NCI-H1092 treated with DMSO at 0.1 percent for 48 hours (cell line): ENCODE measurements around the gene HIGD1C.
"Not testable (repeated sequence)": the region's sequence is repeated elsewhere in the genome, so short reads cannot be mapped to it uniquely, and the experiment has no call there.

Source experiments
- DNase-seq: peaks from one replicate; lab custom pipeline; 2025; lab: John Stamatoyannopoulos, UW

HIGD1C gene

DNA sequence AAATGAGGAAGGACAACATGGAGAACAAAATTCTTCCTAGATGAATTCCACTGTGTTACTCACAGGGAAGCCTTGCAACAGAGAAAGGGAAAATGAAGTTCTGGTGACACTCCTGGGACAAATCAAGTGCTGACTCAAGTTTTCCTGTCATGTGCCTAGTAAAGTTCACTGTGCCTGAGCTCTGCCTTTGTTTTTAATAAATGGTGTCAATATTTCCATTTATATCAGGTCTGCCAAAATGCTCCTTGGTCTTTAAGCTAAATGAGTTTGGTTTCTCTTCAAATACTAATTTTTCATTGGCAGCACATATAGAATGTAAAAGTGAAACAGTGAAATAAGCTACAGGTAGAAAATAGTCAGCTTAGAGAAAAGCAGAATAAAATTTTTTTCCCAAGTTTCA, 33.0 kb downstream of the HIGD1C start:
- DNase-seq = no peak

DNA sequence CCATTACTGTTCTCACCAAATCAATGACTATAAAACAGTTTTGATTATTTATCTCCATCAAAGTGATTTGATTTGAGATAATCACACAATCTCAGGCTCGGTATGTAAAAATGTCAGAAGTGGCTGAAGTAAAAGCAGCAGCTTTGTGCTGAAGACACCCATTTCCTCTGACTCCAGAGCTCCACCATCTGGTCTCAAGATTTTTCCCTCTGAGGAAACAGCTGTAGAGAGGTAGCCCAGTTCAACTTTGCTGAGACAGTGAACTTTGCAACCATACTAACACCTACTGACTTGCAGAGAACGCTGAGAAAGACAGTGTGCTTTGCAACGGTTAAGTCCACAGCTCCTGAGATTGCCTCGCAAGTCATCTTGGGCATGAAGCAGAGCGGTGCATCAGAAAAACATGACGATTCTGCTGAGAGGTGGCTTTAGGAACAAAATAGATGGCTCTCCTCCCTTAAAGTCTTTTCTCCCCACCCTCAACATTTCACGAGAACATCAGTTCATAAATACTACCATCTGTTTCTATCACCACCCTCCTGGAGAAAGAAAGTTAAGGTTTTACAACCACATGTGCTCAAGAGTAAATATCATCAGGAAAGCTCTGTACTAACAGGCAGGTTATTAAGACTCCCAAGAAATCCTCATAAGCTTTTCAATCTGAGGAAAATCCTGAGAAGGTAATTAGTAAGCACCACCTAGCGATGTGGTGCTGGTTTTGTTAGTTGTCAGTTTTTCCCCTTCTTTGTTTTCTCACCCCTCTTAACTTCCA, 34.8 kb downstream of the HIGD1C start:
- DNase-seq = no peak

DNA sequence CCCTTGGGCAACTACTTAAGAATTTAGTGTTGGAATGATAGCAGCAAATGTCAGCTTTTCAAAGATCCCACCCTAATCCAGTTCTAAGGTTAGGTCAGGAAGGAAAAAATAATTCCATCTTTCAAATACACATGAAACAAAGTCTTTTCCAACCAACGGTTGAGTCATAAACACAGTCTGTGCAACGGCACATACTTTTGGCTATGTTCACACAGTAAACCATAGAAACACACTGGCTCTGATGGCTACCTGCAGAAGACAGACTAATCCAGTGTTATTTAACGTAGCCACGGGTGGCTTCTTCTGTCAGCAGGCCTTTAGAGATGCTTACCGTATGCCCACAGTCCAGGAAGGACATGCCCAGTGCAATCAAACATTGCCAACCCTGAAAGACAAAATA, 35.7 kb downstream of the HIGD1C start:
- DNase-seq = no peak

DNA sequence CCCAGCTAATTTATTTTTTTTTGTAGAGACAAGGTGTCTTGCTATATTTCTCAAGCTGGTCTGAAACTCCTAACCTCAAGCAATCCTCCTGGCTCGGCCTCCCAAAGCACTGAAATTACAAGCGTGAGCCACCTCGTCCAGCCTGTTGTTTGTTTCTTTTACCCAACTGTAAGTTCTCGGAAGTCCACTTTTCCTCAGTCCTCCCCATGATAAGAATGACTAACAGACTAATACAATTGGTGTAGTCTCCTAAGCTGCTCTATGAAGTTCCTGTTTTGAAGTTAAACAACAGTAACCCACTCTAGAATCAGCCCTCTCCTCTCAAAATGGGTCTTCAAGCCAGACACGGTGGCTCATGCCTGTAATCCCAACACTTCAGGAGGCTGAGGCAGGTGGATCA, 36.5 kb downstream of the HIGD1C start:
- no peak for DNase-seq

DNA sequence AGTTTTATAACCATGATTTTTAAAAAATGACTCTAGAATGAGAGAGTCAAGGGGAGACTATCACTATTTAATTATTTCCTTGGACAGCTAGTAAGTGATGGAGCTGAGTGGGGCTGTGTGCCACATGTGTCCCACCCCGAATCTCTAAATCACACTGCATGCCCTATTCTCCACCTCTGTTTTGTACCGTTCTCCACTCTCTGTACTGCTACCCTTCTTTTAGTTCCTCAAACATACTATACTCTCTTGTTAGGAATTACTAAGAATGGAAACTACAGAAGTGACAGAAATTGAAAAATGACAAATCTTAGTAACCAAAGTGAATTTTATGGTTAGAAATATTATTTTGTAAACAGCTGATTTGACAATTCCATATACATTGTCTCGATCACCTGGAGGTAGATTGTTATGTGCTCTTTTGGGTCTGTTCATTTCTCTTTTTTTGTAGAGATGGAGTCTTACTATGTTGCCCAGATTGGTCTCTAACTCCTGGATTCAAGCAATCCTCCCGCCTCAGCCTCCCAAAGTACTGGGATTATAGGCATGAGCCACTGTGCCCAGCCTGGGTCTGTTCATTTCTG, 37.9 kb downstream of the HIGD1C start:
- no peak for DNase-seq

DNA sequence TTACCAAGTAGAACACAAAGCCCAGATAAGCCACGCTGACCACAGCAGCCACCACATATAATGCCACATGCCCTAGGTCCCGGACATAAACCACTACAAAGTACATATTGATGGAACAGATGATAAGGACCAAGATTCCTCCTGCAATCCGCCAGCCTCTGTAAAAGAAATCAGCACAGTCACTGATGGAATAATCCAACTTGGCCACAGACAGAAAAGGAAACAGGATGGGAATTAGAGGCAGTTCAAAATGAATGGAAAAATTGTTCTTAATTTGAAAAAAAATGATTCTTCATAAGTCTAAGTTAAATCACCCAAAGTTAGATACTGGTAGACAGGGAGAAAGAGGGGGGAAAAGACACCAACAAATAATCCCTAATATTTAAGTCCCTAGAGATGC, 38.4 kb downstream of the HIGD1C start:
- no peak for DNase-seq

DNA sequence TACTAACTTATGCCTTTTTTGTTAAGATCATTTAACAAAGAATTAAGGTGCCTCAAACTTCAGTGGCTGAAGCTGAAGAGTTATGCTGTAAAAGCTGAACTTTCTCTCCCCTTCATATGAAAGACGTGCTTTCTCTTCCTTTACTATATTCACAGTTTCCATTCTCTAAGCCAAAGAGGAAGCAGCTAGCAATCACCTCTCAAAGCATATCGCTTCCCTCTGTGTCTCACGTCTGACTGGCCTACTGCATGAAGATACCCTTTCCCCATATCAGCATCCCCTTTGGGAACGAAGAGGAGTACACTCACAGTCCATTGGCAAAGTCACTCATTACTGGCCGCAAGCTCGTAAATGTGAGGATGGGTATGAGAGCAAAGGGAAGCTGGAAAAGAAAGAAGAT, 38.9 kb downstream of the HIGD1C start:
- DNase-seq = no peak

DNA sequence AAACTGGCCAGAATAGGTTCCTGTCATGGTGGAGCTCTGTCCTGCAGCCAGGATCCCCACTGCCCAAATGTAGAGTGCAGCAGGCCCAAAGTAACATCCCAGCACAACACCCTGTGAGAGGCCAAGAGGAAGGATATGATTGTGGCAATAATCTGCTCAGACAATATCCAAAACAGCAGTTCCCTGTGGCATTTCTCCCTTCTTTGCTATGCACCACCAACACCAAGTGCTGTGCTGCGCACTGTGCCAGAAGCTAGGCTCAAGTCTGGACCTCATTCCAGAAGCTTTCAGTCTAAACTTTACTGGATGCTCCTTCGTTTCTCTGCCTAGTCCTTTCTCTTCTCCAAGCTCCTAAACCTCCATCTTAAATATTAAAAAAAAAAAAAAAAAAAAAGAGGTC, 40.5 kb downstream of the HIGD1C start:
- no peak for DNase-seq

DNA sequence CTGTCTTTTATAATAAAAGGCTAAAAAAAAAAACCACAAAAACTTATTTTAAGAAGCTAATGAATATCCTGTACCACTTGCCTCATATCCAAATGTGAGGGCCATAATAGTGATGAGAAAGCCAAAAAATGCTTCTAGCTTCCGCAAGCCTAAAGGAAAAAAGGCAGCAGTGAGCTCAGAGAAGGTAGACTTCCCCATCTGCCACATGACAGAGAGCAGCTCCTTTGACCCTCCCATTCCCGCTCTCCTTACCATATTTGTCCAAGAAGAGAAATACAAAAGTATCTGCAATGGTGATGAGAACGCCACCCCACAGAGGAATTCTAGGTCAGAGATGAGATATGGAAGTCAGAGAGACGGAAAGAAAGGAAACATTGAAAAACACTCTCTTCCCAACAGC, 46.7 kb downstream of the HIGD1C start:
- DNase-seq = no peak

DNA sequence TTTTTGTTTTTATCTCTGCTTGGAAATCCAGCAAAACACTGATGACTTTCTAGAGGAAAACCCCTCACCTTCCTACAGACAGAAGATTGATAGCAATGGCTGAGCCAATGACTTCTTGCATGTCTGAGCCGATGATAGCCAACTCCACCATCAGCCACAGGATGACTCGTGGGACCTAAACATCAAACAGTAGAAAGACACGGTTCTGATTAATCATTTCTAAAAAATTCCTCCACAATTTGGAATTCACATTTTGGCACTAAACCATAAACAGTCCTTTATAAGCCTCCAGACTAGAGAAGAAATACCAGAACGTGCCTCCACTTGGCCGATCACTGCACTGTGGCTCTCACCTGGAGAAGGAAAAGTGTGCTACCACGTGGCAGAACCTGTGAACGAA, 47.9 kb downstream of the HIGD1C start:
- no peak for DNase-seq

DNA sequence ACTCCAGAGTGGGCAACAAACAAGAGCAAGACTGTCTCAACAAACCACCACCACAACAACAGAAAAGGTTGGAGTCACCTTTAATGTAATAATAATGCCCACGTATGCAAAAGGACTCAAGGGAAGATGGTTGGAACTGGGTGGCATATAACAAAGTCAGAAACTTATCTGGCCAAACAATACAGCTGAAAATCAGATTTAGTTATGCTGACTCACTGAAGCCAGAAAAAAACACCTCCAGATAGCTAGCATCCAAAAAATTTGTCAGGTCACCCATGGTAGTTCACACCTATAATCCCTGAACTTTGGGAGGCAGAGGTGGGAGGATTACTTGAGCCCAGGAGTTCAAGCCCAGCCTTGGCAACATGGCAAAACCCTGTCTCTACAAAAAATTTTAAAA, 49.5 kb downstream of the HIGD1C start:
- DNase-seq = no peak

DNA sequence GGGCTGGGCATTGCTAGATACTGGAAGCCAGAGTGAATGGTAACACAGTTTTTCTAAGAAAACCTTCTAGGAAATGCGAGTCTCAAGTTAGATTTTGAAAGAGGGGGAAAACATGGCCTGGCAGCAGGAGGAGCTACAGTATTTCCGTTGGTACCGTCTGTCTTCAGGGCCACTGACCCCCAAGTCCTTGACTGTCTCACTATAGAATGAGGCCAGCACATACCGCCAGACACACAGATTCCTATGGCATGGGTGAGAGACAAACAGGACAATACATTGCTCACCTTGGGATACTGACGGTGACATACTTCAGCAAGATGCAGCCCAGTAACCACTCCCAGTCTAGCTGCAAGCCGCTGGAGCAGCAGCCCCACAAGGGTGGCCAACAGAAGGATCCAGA, 52.2 kb downstream of the HIGD1C start:
- DNase-seq = no peak

DNA sequence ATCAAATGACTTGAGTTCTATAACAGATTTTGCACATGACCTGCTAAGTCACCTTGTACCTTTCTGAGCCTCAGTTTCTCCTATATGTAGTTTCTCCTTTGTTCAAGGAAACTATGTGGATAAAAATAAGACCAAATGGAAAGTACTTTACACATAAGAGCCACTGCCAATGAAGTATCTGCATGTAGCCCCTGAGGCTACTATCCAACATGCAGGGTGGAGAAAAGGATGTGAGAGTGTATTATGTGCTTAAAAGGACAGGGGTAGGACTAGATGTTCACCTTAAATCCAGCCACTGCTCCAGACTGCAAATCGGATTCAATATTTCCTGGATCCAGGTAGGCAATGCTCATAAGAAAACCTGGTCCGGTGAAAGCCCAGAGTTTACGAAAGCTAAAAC, 52.7 kb downstream of the HIGD1C start:
- DNase-seq = no peak

DNA sequence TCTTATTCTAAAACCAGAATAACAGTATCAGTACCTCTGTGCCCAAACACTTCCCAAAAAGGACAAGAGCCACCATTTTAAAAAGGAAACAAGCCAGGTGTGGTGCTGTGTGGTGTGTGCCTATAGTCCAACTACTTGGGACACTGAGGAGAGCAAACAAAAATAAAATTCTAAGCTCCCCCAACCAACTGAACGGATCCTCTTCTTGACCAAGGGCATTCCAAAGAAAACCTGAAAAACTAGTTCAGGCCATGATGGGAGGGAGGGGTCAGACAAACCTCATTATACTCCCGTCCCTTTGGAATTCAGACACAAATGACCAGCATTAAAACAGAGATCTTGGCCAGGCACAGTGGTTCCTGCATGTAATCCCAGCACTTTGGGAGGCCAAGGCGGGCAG, 53.3 kb downstream of the HIGD1C start:
- DNase-seq = no peak

DNA sequence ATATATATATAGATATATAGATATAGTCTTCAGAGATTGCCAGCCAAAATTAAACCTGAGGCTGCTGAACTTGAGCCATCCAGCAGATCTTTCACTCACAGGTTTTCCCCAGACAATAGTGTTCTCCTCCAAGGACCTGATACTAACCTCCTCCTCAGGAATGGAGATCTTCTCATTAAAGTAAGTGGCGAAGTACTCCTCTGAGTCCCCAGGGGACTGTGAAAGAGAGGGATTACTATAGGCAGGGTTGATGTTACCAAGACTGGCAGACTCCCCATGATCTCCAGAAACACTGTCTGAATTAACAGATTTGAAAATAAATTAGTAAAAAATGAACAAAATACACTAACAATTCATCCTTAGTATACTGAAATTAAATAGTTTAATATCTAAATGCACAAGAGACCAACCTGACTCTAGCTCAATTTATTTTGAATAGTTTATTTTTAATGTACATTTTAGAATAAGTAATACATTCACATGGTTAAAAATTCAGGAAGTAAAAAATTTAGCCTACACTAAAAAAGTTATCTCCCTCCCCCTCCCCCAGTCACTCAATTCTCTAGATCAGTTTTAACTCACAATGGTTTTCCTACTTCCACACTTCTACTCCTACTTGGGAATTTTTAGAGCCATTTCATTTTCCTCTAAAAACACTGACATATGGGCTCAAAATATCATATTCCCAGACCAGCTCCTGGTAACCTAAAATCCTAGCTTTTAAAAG, 56.1 kb downstream of the HIGD1C start:
- no peak for DNase-seq

DNA sequence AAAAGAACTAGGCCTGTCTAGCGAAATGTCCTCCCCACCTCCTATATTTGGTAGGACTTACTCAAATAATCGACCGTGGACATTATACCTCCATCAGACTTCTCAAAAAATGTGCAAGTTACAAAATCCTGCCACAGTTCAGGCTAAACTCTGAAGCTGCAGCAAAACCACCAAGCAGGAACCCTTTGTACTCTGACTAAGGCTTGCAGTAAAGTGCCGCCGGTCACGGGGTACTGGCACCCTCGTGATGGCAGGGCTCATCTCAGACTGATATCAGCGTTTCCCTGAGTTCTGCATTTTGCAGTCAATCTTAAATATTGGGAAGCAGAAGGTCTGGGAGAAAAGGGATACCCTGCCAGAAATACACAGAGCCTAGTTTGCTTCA, 56.7 kb downstream of the HIGD1C start:
- DNase-seq = no peak

DNA sequence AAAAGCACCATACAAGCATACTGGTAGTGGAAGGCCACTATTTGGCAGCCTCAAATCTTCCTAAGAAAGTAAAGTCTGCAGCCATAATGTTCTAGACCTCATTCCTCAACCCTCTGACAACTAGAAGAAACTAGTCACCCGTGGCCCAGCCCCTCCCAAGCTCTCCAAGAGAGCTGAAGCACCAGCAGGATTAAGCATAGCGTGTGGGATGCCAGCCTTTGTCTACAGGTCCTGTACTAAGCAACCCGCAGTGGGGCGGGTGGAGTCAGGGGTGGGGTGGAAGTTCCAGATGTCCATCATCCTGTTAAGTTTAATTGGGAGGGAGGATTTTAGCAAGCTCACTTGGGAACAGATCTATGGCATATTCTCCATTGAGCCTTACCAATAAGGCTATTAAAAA, 59.6 kb downstream of the HIGD1C start:
- DNase-seq = no peak

DNA sequence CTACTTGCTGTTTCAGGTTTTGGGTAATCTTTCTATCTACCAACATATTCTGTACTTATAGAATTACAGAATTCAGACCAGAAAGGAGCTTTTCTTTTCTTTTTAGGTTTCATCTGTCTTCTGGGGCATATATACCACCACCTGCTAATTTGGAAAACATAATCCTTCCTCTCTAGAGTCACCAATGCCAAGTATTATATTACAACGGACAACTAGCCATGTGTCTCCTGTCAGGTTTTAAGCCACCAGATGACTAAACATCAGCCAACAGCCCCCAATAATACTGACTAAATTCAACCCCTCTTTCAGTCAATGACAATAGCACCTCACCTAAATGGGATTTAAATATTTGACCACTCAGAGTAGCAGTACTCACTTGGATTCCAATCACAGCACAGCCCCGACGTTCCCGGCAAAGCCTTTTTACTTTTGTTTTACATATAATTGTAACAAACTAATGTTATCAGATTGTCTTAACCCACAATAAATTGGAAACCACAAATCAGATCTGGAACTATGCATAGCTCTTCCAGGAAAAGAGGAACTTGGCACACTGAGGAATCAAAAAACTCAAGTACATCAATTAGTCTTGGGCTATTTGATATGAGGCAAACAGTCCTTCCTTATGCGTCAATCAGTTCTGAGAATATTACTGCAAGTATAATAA, 60.4 kb downstream of the HIGD1C start:
- no peak for DNase-seq

DNA sequence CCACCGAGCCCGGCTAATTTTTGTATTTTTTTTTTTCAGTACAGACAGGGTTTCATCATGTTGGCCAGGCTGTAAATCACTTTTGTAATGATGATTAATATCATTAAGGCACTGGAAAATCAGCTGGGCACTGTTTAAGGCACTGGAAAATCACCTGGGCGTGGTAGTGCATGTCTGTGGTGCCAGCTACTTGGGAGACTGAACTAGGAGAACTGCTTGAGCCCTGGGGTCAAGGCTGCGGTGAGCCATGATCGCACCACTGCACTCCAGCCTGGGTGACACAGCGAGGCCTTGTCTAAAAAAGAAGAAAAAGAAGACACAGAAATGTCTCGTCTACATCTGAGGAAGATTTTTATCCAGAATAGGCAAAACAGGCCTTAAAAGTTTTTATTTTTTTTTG, 61.1 kb downstream of the HIGD1C start:
- no peak for DNase-seq

DNA sequence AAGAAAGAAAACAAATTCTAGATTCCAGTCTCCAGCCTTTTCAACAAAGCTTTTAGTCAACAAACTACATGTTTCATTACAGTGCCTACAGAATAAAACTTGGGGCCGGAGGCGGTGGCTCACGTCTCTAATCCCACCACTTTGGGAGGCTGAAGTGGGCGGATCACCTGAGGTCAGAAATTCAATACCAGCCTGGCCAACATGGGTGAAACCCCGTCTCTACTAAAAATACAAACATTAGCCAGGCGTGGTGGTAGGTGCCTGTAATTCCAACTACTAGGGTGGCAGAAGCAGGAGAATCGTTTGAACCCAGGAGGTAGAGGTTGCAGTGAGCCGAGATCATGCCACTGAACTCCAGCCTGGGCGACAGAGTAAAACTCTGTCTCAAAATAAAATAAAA, 62.1 kb downstream of the HIGD1C start:
- DNase-seq = not testable (repeated sequence)

DNA sequence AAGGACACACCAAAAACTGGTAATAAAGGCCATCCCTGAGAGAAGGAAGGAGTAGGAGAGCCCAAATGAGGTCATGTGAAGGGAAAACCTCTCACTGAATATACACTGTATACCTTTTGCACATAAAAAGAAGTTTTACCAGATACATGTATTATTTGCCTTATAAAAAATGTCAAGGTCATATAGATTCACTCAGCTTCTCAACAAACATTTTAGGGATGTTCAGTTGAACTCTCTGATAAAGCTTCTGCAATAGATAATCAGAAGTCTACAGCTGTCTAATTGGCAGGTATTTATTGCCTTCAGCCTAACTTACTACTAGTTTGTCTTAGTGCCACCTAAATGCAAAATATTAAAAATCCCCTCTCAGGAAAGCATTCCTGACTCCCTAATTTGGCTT, 65.1 kb downstream of the HIGD1C start:
- DNase-seq = no peak

DNA sequence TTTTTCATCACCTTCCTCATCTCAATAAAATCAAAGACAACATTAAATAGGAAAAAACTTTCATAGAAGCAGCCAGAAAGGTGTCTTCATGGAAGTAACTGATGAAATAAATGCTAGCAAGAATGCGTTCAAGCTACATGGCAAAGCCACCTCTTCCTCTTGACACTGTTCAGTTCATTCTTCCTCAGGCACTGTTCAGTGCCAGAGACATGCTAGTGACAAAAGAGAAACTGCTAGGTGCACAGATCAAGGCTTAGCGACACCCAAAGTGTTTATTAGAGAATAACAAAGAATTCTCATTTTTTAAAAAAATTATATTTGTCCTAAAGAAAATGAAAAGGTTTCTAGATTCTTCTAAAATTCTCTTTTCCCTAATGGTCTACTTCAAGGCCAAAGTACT, 66.6 kb downstream of the HIGD1C start:
- DNase-seq = no peak

DNA sequence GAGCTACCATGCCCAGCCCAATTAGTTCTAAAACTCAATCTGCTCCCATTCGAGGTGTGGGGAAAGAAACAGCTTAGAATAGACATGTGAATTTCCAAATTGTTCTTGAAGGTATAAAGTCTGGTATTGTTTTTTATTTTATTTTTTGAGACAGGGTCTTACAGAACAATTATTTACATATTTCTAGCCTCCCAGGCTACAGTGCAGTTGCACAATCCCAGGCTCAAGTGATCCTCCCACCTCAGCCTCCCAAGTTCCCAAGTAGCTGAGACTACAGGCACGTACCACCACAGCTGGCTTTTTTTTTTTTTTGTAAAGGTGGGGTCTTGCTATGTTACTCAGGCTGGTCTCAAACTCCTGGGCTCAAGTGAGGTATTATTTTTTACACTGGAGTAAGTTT, 67.6 kb downstream of the HIGD1C start:
- no peak for DNase-seq
